Progenitor cell of endocrine pancreas (in vitro differentiated cells): ENCODE measurements around the gene ELAVL4. TPM values are rescaled to one million over a fixed set of nuclear protein-coding genes. Genes with fewer than 3 reads are reported as not detected.
A peak's percentile ranks its signal among the peaks of the same experiment; 100 is the strongest.

Experiments
- DNase-seq: peaks from one replicate; pipeline ENCODE4 v3.0.0; 2021; ENCODE audit warnings: low spot score; ENCODE audit not compliant: unreplicated experiment
- H3K27ac Mint-ChIP-seq: 2 replicates; pipeline ENCODE4 v1.8.0; 2021; ENCODE audit warnings: mild to moderate bottlenecking, moderate library complexity, mixed read lengths
- H3K27me3 Mint-ChIP-seq: 2 replicates; pipeline ENCODE4 v1.8.0; 2021; ENCODE audit warnings: mixed read lengths
- H3K36me3 Mint-ChIP-seq: 2 replicates; pipeline ENCODE4 v1.8.0; 2022; ENCODE audit warnings: mixed read lengths; ENCODE audit not compliant: insufficient read depth
- H3K4me1 Mint-ChIP-seq: 2 replicates; pipeline ENCODE4 v1.8.0; 2021; ENCODE audit warnings: low read depth, mixed read lengths
- H3K4me3 Mint-ChIP-seq: 2 replicates; pipeline ENCODE4 v1.8.0; 2021; ENCODE audit warnings: low read depth, mild to moderate bottlenecking, moderate library complexity, mixed read lengths
- H3K9me3 Mint-ChIP-seq: 2 replicates; pipeline ENCODE4 v1.8.0; 2021; ENCODE audit warnings: low read depth, mixed read lengths
- CTCF ChIP-seq: fragments of 200-600 bp; sonication (generic); IDR thresholded peaks from one replicate; pipeline ENCODE4 v1.5.0; 2021; ENCODE audit warnings: antibody characterized with exemption, mild to moderate bottlenecking; ENCODE audit not compliant: unreplicated experiment
- total RNA-seq: library from RNA; stranded (reverse); gene quantifications from 2 replicates; pipeline ENCODE4 v1.2.1, GENCODE V29; 2021

Gene ELAVL4
- total RNA-seq, 1 donor from 2014 or later: 3.6 TPM

GRCh38 chr1:50111503-50111902 lies 2.8 kb downstream of the ELAVL4 start:
- no peaks in the 10 kb centered on the region for H3K9me3 Mint-ChIP-seq
- TF ChIP-seq CTCF: no peak
- peak overlapping the region; percentile 30 for H3K27ac Mint-ChIP-seq
- no peak for DNase-seq
- no peaks in the 10 kb centered on the region for H3K36me3 Mint-ChIP-seq
- H3K4me1 Mint-ChIP-seq: peaks cover 35% of the 10 kb centered on the region
- no peaks in the 10 kb centered on the region for H3K27me3 Mint-ChIP-seq
- peak overlapping the region; percentile 58 for H3K4me3 Mint-ChIP-seq

GRCh38 chr1:50112193-50112592 lies 3.5 kb downstream of the ELAVL4 start:
- H3K4me1 Mint-ChIP-seq: peaks cover 32% of the 10 kb centered on the region
- no peaks in the 10 kb centered on the region for H3K9me3 Mint-ChIP-seq
- H3K4me3 Mint-ChIP-seq: no peak overlapping the region
- H3K27ac Mint-ChIP-seq: no peak overlapping the region
- no peak for DNase-seq
- no peak for TF ChIP-seq CTCF
- no peaks in the 10 kb centered on the region for H3K27me3 Mint-ChIP-seq
- H3K36me3 Mint-ChIP-seq: no peaks in the 10 kb centered on the region

- H3K36me3 Mint-ChIP-seq: no peaks in the 10 kb centered on the region
These were observed 14.4 kb downstream of the ELAVL4 start for GRCh38 chr1:50123071-50123470.

GRCh38 chr1:50126927-50127715 lies 18.4 kb downstream of the ELAVL4 start:
- Mint-ChIP-seq H3K4me3 (no peak overlapping the region), H3K9me3 (no peaks in the 10 kb centered on the region), H3K27ac (no peak overlapping the region), H3K4me1 (no peaks in the 10 kb centered on the region), H3K27me3 (no peaks in the 10 kb centered on the region), H3K36me3 (no peaks in the 10 kb centered on the region)
- TF ChIP-seq CTCF: no peak
- DNase-seq: no peak

More at GRCh38 chr1:50123071-50123470, 14.4 kb downstream of the ELAVL4 start:
- no peaks in the 10 kb centered on the region for H3K9me3 Mint-ChIP-seq
- no peak for DNase-seq
- no peak for TF ChIP-seq CTCF
- peaks cover 2% of the 10 kb centered on the region for H3K27me3 Mint-ChIP-seq
- no peaks in the 10 kb centered on the region for H3K4me1 Mint-ChIP-seq
- no peak overlapping the region for H3K4me3 Mint-ChIP-seq
- H3K27ac Mint-ChIP-seq: no peak overlapping the region

- H3K36me3 Mint-ChIP-seq: no peaks in the 10 kb centered on the region
- H3K27me3 Mint-ChIP-seq: no peaks in the 10 kb centered on the region
- no peak overlapping the region for H3K27ac Mint-ChIP-seq
- H3K4me3 Mint-ChIP-seq: no peak overlapping the region
- H3K9me3 Mint-ChIP-seq: no peaks in the 10 kb centered on the region
- no peak for DNase-seq
- H3K4me1 Mint-ChIP-seq: no peaks in the 10 kb centered on the region
- no peak for TF ChIP-seq CTCF
These were observed 20.5 kb downstream of the ELAVL4 start for GRCh38 chr1:50129201-50129600.
